Activated CD4-positive, alpha-beta T cell treated with anti-CD3 and anti-CD28 coated beads for 4 hours (primary cell): Measurements from ENCODE around the gene DDB1.
"Not testable (repeated sequence)": the region's sequence is repeated elsewhere in the genome, so short reads cannot be mapped to it uniquely, and the experiment has no call there.

ENCODE experiments used
- DNase-seq, 2 donors: peaks; one replicate each; pipeline ENCODE4 v3.0.0-alpha.2; 2020

Gene DDB1

GRCh38 chr11:61267437-61267841 is 65.5 kb downstream of the DDB1 start:
- DNase-seq, result no peak

- DNase-seq, result no peak
Measured at GRCh38 chr11:61266602-61267001, 66.3 kb downstream of the DDB1 start.

GRCh38 chr11:61265357-61265756 is 67.5 kb downstream of the DDB1 start:
- no peak for DNase-seq

- no peak for DNase-seq
Measured at GRCh38 chr11:61264795-61265194, 68.1 kb downstream of the DDB1 start.

- DNase-seq, result no peak
Measured at GRCh38 chr11:61264371-61264770, 68.5 kb downstream of the DDB1 start.

GRCh38 chr11:61259363-61259762 is 73.5 kb downstream of the DDB1 start:
- DNase-seq, result no peak

GRCh38 chr11:61258546-61258945 is 74.4 kb downstream of the DDB1 start:
- no peak for DNase-seq

- no peak for DNase-seq
Measured at GRCh38 chr11:61256710-61257482, 76.0 kb downstream of the DDB1 start.

- DNase-seq, result peak; percentile 40 to 58
Measured at GRCh38 chr11:61254403-61255025, 78.4 kb downstream of the DDB1 start.

GRCh38 chr11:61252332-61252731 is 80.6 kb downstream of the DDB1 start:
- not testable (repeated sequence) for DNase-seq

- DNase-seq, result not testable (repeated sequence)
Measured at GRCh38 chr11:61250796-61251765, 81.8 kb downstream of the DDB1 start.
